Right lobe of liver (tissue), 4 donors: ENCODE measurements around the gene C2orf81.

Experiments used
- CTCF ChIP-seq, 4 donors: fragments of 200-600 bp in 3 of 4; fragments of 450-650 bp in 1 of 4; IDR thresholded peaks; one replicate each; pipeline versions ENCODE4 v1.5.1 to v1.8.0; 2016 to 2022; ENCODE audit warnings: antibody characterized with exemption in 4 of 4, mild to moderate bottlenecking in 2 of 4
- POLR2A ChIP-seq: fragments of 450-650 bp; IDR thresholded peaks from one replicate; pipeline ENCODE4 v1.6.1; 2017; ENCODE audit warnings: antibody characterized with exemption, mild to moderate bottlenecking
- donor health status: DM: no; HTN: no; CAD: no.
- donor health status: DM: no; HTN: no; CAD: no.
- donor health status: DM: no; HTN: yes; CAD: no.

DNA sequence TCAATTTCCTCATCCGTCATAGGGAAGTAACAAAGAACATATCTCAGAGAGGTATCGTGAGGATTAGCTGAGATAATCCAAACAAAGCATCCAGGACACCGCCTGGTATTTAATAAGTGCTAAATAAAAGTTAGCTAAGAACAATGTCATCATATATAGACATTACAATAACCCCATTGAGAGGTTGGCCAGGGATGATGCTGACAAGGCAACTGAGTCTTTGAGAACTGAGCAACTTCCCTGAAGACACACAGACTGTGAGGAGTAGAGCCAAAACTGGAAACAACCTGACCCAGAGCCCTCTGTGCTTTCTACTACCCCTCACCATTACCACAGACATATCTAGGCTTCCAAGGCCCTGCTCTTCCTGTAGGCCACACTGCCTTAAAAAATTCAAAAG lies 39.7 kb downstream of the C2orf81 start:
- no peak for TF ChIP-seq CTCF (IDR thresholded peaks at IDR 0.05)
- TF ChIP-seq POLR2A = no peak
